Prostate gland (tissue), 2 donors: ENCODE data around the gene SPTB. TPM values are rescaled to one million over a fixed set of nuclear protein-coding genes. Genes with fewer than 3 reads are reported as not detected.

Source experiments
- DNase-seq: peaks from one replicate; pipeline ENCODE4 v3.0.0-alpha.2; 2019; ENCODE audit warnings: low spot score
- H3K27ac ChIP-seq, 2 donors: fragments of 200-600 bp; sonication (generic); 2 replicates each; pipeline ENCODE4 v1.5.1; 2017 to 2019
- H3K27me3 ChIP-seq: fragments of 200-600 bp; sonication (generic); replicated peaks from 2 replicates; pipeline ENCODE4 v1.5.1; 2019; ENCODE audit not compliant: insufficient read depth
- H3K36me3 ChIP-seq, 2 donors: fragments of 200-600 bp; sonication (generic); 1 replicate in 1 of 2; 2 replicates in 1 of 2; pipeline versions ENCODE4 v1.5.1 to v1.8.1; 2017 to 2019
- H3K4me1 ChIP-seq: fragments of 200-600 bp; sonication (generic); replicated peaks from 2 replicates; pipeline ENCODE4 v1.5.1; 2019
- H3K4me3 ChIP-seq, 2 donors: fragments of 200-600 bp; sonication (generic); 2 replicates each; pipeline ENCODE4 v1.5.1; 2017 to 2019
- H3K9me3 ChIP-seq: fragments of 200-600 bp; sonication (generic); 2 replicates; pipeline ENCODE4 v1.5.1; 2017
- POLR2A ChIP-seq: fragments of 450-650 bp; IDR thresholded peaks from one replicate; pipeline ENCODE4 v1.6.1; 2016; ENCODE audit warnings: antibody characterized with exemption, mild to moderate bottlenecking
- POLR2AphosphoS5 ChIP-seq: sonication (generic); formaldehyde crosslinking; IDR thresholded peaks from one replicate; pipeline ENCODE4 v1.6.1; 2017; ENCODE audit warnings: antibody characterized with exemption
- WGBS: methylation state at CpG from one replicate; pipeline ENCODE4 v1.1.5; 2018; 5-methylcytosine and 5-hydroxymethylcytosine counted together
- intact Hi-C: fragments of 100-400 bp; cut with DNase I; formaldehyde crosslinking; loops from one replicate; pipeline ENCODE4 v1.14.2; 2022
- total RNA-seq, 2 donors: library from RNA; depleted of rRNA; stranded (reverse); fragments of >200 nt; gene quantifications; one replicate each; pipeline ENCODE4 v1.1.0, GENCODE V29; 2016
- TF ChIP-seq, protein P1 (sequence below), 4 experiments: fragments of 200-600 bp in 2 of 4; fragments of 450-650 bp in 2 of 4; sonication (generic) in 2 of 4; IDR thresholded peaks; 1 replicate in 3 of 4; 2 replicates in 1 of 4; pipeline ENCODE4 v1.5.1; 2016 to 2019; ENCODE audit warnings: antibody characterized with exemption in 4 of 4, mild to moderate bottlenecking in 2 of 4, moderate library complexity in 2 of 4

The SPTB gene
- 1 to 10 TPM; 2.7 to 3.7 TPM for total RNA-seq

DNA sequence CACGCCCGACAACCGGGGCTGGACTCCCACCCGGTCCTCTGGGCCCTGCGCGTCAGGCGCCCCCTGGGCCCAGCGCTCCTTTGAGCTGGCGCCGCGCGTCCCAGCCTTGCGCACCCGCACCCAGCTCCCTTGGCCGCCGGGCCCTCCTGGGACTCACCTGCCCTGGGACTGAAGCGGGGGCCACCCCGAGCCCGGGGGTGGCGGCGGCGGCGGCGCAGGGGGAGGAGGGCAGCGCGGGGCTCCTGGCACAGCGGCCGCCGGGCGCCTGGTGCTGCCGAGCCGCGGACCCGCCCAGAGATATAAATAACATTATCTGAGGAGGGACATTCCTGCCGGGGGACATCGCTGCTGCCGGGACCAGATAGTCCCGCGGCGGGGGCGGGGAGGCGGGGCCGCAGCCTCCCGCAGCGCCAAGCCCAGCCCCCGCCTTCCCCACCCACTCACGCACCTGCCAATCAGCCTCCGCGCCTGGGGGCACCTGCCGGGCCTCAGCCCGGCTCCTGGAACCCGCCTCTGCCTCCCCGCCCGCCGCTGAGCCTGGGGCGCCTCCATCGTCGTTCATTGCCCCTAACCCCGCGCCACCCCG is at the start of gene SPTB:
Gene SPTB, minus strand, starts transcription at position 273 of the 586 bp plus-strand sequence. CDS start 56,813 bp downstream, outside the sequence.
- intact Hi-C loops = no loop called here
- no peaks in the 10 kb centered on the region for H3K36me3 ChIP-seq
- TF ChIP-seq, protein P1, sequence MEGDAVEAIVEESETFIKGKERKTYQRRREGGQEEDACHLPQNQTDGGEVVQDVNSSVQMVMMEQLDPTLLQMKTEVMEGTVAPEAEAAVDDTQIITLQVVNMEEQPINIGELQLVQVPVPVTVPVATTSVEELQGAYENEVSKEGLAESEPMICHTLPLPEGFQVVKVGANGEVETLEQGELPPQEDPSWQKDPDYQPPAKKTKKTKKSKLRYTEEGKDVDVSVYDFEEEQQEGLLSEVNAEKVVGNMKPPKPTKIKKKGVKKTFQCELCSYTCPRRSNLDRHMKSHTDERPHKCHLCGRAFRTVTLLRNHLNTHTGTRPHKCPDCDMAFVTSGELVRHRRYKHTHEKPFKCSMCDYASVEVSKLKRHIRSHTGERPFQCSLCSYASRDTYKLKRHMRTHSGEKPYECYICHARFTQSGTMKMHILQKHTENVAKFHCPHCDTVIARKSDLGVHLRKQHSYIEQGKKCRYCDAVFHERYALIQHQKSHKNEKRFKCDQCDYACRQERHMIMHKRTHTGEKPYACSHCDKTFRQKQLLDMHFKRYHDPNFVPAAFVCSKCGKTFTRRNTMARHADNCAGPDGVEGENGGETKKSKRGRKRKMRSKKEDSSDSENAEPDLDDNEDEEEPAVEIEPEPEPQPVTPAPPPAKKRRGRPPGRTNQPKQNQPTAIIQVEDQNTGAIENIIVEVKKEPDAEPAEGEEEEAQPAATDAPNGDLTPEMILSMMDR (IDR thresholded peaks at IDR 0.05) = no peak
- TF ChIP-seq POLR2A (no peak), POLR2AphosphoS5 (no peak)
- peak; percentile 30 for DNase-seq
- no peaks in the 10 kb centered on the region for H3K27me3 ChIP-seq
- H3K9me3 ChIP-seq = no peaks in the 10 kb centered on the region
- H3K4me1 ChIP-seq = no peaks in the 10 kb centered on the region
- no peak within 1 kb of the TSS for H3K27ac ChIP-seq
- peak within 1 kb of the TSS; percentile 34 to 53 for H3K4me3 ChIP-seq
- WGBS = 1% methylated on average over 43 of the region's 61 CpGs

DNA sequence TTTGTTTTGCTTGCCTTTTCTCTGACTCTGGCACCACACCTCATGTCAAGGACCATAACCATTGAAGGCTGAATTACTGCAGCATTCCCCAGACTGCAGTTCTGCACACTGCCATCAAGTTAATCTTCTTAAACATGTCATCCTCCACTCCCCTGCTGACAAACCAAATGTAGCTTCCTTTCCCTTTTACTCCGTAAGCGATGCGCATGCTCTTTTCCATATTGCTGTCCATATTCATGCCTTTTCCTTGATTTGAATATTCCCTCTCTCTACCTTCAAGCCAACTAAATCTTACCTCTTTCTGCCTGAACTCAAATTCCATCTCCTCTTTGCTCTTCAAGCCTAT is 49.3 kb upstream of the SPTB start:
- DNase-seq = no peak
- no peak overlapping the region for H3K4me3 ChIP-seq
- H3K27ac ChIP-seq = no peak overlapping the region
- no peaks in the 10 kb centered on the region for H3K4me1 ChIP-seq
- no peaks in the 10 kb centered on the region for H3K9me3 ChIP-seq
- intact Hi-C loops = no loop called here
- H3K36me3 ChIP-seq = peaks cover 0 to 5% of the 10 kb centered on the region in 2 donors
- no peaks in the 10 kb centered on the region for H3K27me3 ChIP-seq
- WGBS = 98% methylated on average over 3 of the region's 3 CpGs
- TF ChIP-seq, protein P1 (IDR thresholded peaks at IDR 0.05) = no peak
- TF ChIP-seq POLR2A = no peak
- no peak for TF ChIP-seq POLR2AphosphoS5

DNA sequence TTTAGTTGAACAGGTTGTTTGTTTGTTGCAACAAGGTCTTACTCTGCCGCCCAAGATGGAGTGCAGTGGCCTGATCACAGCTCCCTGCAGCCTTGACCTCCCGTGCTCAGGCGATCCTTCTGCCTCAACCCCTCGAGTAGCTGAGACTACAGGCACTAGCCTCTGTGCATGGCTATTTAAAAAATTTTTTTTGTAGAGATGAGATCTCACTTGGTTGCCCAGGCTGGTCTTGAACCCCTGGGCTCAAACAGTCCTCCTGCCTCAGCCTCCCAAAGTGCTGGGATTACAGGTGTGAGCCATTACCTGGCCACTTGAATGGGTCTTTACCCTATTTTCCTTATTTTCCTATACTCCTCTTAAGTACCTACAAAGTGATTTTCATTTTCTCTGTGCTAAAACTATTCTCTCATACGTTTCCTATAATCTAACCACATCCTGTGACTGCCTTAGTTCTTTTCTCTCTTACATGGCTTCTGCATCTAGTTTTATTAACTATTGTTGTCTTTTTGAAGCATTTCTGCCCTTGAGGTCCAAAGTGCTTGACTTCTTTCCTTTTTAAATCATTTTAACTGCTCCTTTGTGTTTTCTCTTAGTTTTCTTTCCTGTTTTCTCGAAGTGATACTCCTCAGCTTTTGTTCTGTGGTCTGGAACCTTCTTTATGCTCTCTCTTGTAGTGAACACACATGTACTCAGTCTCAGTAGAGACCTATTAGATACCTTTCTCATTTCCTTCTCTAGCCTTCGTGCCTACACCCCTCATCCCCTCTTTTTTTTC is 48.7 kb upstream of the SPTB start:
- peaks cover 0 to 5% of the 10 kb centered on the region in 2 donors for H3K36me3 ChIP-seq
- 81% methylated on average over 7 of the region's 7 CpGs for WGBS

DNA sequence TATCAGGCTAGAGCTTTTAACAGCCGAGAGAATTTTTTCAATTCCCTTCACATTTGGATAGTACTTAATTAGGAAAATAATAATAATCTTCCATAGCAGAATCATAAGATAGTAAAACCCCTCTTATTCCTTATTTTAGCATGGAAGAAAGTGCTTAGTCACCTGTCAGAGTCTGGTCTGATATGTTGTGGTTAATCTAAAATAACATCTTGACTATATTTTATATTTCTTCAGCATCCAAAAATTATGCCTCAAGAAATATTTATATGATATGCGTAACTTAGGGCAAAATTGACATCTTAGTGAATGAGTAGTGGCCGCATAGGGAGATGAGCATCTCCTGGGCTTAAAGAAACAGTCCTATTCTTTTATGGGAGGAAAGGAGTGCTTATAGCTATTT is 47.3 kb upstream of the SPTB start:
- Histone ChIP-seq H3K27ac (no peak overlapping the region), H3K4me1 (no peaks in the 10 kb centered on the region), H3K36me3 (peaks cover 0 to 5% of the 10 kb centered on the region in 2 donors), H3K4me3 (no peak overlapping the region), H3K27me3 (no peaks in the 10 kb centered on the region), H3K9me3 (no peaks in the 10 kb centered on the region)
- intact Hi-C loops = no loop called here
- TF ChIP-seq POLR2AphosphoS5 (no peak), POLR2A (no peak)
- TF ChIP-seq, protein P1 (IDR thresholded peaks at IDR 0.05) = no peak
- no peak for DNase-seq
- 89% methylated on average over 3 of the region's 3 CpGs for WGBS

More for the DNA sequence above, 48.7 kb upstream of the SPTB start:
- TF ChIP-seq POLR2A (no peak), POLR2AphosphoS5 (no peak)
- TF ChIP-seq, protein P1 (IDR thresholded peaks at IDR 0.05) = no peak
- Histone ChIP-seq H3K4me3 (no peak overlapping the region), H3K9me3 (no peaks in the 10 kb centered on the region), H3K27me3 (no peaks in the 10 kb centered on the region), H3K4me1 (no peaks in the 10 kb centered on the region), H3K27ac (no peak overlapping the region)
- DNase-seq = no peak
- intact Hi-C loops = no loop called here
